ENCODE results near the gene ZCRB1.
"Not testable (repeated sequence)": the region's sequence is repeated elsewhere in the genome, so short reads cannot be mapped to it uniquely, and the experiment has no call there.

ZCRB1 gene

DNA sequence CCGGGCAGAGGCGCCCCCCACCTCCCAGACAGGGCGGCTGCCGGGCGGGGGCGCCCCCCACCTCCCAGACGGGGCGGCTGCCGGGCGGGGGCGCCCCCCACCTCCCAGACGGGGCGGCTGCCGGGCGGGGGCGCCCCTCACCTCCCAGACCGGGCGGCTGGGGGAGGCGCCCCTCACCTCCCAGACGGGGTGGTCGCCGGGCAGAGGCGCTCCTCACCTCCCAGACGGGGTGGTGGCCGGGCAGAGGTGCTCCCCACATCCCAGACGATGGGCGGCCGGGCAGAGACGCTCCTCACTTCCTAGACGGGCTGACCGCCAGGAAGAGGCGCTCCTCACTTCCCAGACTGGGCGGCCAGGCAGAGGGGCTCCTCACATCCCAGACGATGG lies 24.1 kb upstream of the ZCRB1 start:
- not testable (repeated sequence) for H3K9ac ChIP-seq (ENCODE audit: low read length in 2 of 2); H3K36me3 ChIP-seq (ENCODE audit: control insufficient read depth in 2 of 2, insufficient read depth in 2 of 2, low read length in 2 of 2); H3K4me3 ChIP-seq (ENCODE audit: low read length in 2 of 2); H3K27ac ChIP-seq (ENCODE audit: low read length); H3K4me1 ChIP-seq (ENCODE audit: control insufficient read depth, insufficient read depth, low read length); H3K9me3 ChIP-seq (ENCODE audit: control insufficient read depth in 2 of 2, low read length in 2 of 2); H3K27me3 ChIP-seq (ENCODE audit: control insufficient read depth in 1 of 2, insufficient read depth in 2 of 2, low read length in 2 of 2)

DNA sequence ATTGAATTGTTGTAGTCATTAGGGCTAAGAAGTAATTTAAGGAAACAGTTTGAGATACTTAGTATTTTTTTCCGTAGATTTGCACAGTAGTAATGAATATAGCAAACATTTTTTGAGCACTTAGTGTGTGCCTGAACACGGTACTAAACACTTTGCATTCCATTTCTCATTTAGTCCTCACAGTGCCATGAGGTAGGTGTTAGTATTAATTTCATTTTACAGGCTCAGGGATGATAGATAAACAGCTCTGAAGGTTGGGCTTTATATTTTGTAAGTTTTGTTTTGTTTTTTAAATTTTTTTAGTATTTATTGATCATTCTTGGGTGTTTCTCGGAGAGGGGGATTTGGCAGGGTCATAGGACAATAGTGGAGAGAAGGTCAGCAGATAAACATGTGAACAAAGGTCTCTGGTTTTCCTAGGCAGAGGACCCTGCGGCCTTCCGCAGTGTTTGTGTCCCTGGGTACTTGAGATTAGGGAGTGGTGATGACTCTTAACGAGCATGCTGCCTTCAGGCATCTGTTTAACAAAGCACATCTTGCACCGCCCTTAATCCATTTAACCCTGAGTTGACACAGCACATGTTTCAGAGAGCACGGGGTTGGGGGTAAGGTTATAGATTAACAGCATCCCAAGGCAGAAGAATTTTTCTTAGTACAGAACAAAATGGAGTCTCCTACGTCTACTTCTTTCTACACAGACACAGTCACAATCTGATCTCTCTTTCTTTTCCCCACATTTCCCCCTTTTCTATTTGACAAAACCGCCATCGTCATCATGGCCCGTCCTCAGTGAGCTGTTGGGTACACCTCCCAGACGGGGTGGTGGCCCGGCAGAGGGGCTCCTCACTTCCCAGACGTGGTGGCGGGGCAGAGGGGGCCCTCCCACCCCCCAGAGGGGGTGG lies 23.5 kb upstream of the ZCRB1 start:
- H3K27ac ChIP-seq (ENCODE audit: low read length); H3K27me3 ChIP-seq (ENCODE audit: control insufficient read depth in 1 of 2, insufficient read depth in 2 of 2, low read length in 2 of 2); H3K4me1 ChIP-seq (ENCODE audit: control insufficient read depth, insufficient read depth, low read length); H3K9me3 ChIP-seq (ENCODE audit: control insufficient read depth in 2 of 2, low read length in 2 of 2); H3K36me3 ChIP-seq (ENCODE audit: control insufficient read depth in 2 of 2, insufficient read depth in 2 of 2, low read length in 2 of 2); H3K4me3 ChIP-seq (ENCODE audit: low read length in 2 of 2); H3K9ac ChIP-seq (ENCODE audit: low read length in 2 of 2): not testable (repeated sequence)

DNA sequence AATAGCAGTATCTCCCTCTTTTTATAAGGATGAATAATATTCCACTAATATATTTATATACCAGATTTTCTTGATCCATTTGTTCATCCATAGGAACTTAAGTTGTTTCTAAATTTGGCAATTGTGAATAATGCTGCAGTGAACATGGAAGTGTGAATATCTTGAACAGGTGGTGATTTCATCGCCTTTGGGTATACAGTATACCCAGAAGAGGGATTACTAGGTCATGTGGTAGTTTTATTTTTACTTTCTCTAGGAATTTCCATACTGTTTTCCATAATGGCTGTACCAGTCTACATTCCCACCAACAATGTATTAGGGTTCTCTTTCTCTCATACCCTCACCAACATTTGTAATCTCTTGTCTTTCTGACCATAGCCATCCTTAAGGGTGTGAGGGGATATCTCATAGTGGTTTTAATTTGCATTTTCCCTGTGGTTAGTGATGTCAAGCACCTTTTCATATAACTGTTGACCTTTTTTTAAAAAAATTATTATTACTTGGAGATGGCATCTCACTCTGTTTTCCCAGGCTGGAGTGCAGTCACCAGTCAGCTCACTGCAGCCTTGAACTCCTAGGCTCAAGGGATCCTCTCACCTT lies 20.6 kb upstream of the ZCRB1 start:
- Histone ChIP-seq H3K9ac (ENCODE audit: low read length in 2 of 2) (no peak overlapping the region), H3K9me3 (ENCODE audit: control insufficient read depth in 2 of 2, low read length in 2 of 2) (no peaks in the 10 kb centered on the region), H3K4me3 (ENCODE audit: low read length in 2 of 2) (no peak overlapping the region), H3K4me1 (ENCODE audit: control insufficient read depth, insufficient read depth, low read length) (no peaks in the 10 kb centered on the region), H3K36me3 (ENCODE audit: control insufficient read depth in 2 of 2, insufficient read depth in 2 of 2, low read length in 2 of 2) (no peaks in the 10 kb centered on the region), H3K27ac (ENCODE audit: low read length) (no peak overlapping the region), H3K27me3 (ENCODE audit: control insufficient read depth in 1 of 2, insufficient read depth in 2 of 2, low read length in 2 of 2) (no peaks in the 10 kb centered on the region)

DNA sequence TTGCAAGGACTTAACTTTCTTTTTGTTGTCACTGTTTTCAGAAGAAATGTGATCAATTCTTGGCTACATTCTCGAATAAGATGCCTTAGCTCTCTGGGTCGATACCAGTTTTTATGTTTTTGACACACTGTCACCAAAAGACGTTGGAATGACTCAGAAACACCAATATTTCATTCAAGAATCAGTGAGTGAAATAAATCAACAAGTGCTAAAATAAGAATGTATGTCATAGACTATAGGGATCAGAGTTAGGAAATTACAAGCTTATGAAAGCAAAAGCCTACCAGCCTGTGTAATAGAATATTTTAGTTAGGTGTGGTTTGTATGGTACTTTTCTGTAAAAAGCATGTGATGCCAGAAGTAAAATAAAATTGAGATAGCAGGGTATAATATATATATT lies 17.8 kb upstream of the ZCRB1 start:
- no peaks in the 10 kb centered on the region for H3K4me1 ChIP-seq (ENCODE audit: control insufficient read depth, insufficient read depth, low read length)
- no peaks in the 10 kb centered on the region for H3K27me3 ChIP-seq (ENCODE audit: control insufficient read depth in 1 of 2, insufficient read depth in 2 of 2, low read length in 2 of 2)
- no peak overlapping the region for H3K27ac ChIP-seq (ENCODE audit: low read length)
- H3K9me3 ChIP-seq (ENCODE audit: control insufficient read depth in 2 of 2, low read length in 2 of 2), result no peaks in the 10 kb centered on the region
- H3K4me3 ChIP-seq (ENCODE audit: low read length in 2 of 2), result no peak overlapping the region
- no peaks in the 10 kb centered on the region for H3K36me3 ChIP-seq (ENCODE audit: control insufficient read depth in 2 of 2, insufficient read depth in 2 of 2, low read length in 2 of 2)
- H3K9ac ChIP-seq (ENCODE audit: low read length in 2 of 2), result no peak overlapping the region

DNA sequence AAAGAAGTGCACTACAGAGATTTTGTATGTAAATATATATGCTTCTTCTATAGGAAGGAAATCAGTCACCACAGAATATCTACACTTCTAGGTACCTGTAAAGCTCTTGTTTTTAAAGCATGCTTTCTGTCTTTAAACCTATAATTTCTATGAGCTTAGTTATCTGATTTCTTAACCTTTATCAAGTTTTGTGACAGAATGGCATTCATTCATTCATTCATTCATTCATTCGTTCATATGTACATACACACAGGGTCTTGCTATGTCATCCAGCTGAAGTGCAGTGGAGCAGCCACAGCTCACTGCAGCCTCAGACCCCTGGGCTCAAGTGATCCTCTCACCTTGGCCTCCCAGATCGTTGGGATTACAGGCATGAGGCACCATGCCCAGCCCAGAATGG lies 16.1 kb upstream of the ZCRB1 start:
- no peaks in the 10 kb centered on the region for H3K4me1 ChIP-seq (ENCODE audit: control insufficient read depth, insufficient read depth, low read length)
- H3K4me3 ChIP-seq (ENCODE audit: low read length in 2 of 2), result no peak overlapping the region
- no peaks in the 10 kb centered on the region for H3K27me3 ChIP-seq (ENCODE audit: control insufficient read depth in 1 of 2, insufficient read depth in 2 of 2, low read length in 2 of 2)
- no peak overlapping the region for H3K27ac ChIP-seq (ENCODE audit: low read length)
- H3K36me3 ChIP-seq (ENCODE audit: control insufficient read depth in 2 of 2, insufficient read depth in 2 of 2, low read length in 2 of 2), result peaks cover 0 to 2% of the 10 kb centered on the region in 2 donors
- H3K9me3 ChIP-seq (ENCODE audit: control insufficient read depth in 2 of 2, low read length in 2 of 2), result no peaks in the 10 kb centered on the region
- H3K9ac ChIP-seq (ENCODE audit: low read length in 2 of 2), result no peak overlapping the region

DNA sequence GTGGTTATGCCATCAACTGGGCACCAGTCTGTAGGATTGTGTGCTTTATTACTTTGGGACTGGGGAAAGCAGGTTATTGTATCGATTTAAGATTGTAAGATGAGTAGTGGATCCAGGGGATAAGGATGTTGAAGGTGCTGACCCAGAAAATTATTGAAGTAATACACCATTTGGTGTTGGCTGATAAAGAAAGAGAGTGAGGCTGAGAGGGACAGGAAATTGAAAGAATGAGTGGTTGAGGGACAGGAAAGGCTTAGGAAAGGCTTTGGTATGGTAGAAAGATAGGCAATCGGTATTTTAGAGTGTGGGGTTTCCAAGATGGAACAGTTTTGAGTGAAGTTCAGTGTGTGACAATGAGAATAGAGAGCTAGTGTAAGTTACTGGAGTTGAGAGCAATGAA lies 12.4 kb upstream of the ZCRB1 start:
- H3K9ac ChIP-seq (ENCODE audit: low read length in 2 of 2), result no peak overlapping the region
- H3K4me1 ChIP-seq (ENCODE audit: control insufficient read depth, insufficient read depth, low read length), result no peaks in the 10 kb centered on the region
- no peak overlapping the region for H3K27ac ChIP-seq (ENCODE audit: low read length)
- no peak overlapping the region for H3K4me3 ChIP-seq (ENCODE audit: low read length in 2 of 2)
- no peaks in the 10 kb centered on the region for H3K9me3 ChIP-seq (ENCODE audit: control insufficient read depth in 2 of 2, low read length in 2 of 2)
- peaks cover 3 to 4% of the 10 kb centered on the region in 2 donors for H3K36me3 ChIP-seq (ENCODE audit: control insufficient read depth in 2 of 2, insufficient read depth in 2 of 2, low read length in 2 of 2)
- H3K27me3 ChIP-seq (ENCODE audit: control insufficient read depth in 1 of 2, insufficient read depth in 2 of 2, low read length in 2 of 2), result no peaks in the 10 kb centered on the region

DNA sequence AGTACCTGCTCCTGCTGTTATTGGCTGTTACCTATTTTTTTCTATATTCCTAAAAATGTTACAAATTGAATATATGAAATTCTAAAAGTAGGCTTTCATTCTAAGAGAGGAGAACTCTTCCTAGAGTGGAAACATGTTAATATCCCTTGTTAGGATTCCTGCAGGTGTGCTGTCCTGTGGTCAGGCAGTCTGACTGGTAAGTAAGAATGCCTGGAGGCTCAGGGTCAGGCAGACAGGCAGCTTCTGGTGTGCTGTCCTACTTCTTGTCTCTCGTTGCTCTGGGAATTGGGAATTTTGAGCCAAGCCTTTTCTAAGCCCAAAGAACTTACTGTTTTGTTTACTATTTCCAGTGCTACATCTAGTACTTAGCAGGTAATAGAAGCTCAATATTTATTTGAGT lies 10.4 kb upstream of the ZCRB1 start:
- H3K9ac ChIP-seq (ENCODE audit: low read length in 2 of 2), result no peak overlapping the region

DNA sequence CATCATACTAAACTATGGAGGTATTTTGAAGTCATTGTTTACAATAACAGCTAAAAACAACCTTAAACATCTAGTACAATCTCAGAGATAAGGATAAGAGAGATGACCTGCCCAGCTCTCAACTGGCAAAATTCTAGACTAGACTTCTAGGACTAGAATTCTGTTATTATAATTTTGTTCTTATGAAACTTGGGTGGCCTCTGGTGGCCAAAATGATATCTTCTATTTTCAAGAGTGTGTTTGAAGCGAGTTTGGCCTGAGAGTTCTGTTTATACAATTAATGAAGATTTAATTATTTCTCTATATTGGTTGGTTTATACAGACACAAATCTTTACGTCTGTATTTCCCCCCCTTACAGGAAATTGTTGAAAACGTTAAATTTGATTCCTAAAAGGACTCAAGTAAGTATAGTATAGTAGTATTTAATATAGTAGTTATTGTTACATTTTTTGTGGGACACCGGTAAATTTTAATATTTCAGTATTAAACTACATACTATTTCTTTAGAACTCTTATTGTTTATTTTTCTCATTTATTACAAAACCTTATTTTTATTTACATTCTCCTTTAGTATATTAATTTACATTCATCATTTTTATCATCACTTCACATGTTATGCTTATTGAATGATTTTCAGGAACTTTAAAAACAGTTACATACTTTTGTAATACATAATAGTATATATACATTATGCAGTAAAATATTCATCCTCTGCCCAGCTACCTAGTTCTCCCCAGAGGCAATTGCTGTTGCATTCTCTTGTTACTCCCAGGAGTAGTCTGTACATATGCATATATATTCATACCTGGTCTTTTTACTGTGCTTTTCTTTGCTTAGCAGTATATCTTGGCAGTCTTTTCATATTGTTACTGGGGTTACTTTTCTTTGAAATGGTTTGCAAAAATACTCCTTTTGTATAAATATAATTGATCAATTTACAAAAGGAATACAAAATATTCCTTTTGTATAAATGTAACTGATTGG lies 6.7 kb upstream of the ZCRB1 start:
- Histone ChIP-seq H3K9me3 (ENCODE audit: control insufficient read depth in 2 of 2, low read length in 2 of 2) (no peaks in the 10 kb centered on the region), H3K36me3 (ENCODE audit: control insufficient read depth in 2 of 2, insufficient read depth in 2 of 2, low read length in 2 of 2) (peaks cover 2 to 3% of the 10 kb centered on the region in 2 donors), H3K27ac (ENCODE audit: low read length) (no peak overlapping the region), H3K4me1 (ENCODE audit: control insufficient read depth, insufficient read depth, low read length) (peaks cover under 1% of the 10 kb centered on the region), H3K9ac (ENCODE audit: low read length in 2 of 2) (no peak overlapping the region), H3K27me3 (ENCODE audit: control insufficient read depth in 1 of 2, insufficient read depth in 2 of 2, low read length in 2 of 2) (no peaks in the 10 kb centered on the region), H3K4me3 (ENCODE audit: low read length in 2 of 2) (no peak overlapping the region)

More for the DNA sequence above, 10.4 kb upstream of the ZCRB1 start:
- Histone ChIP-seq H3K27ac (ENCODE audit: low read length) (no peak overlapping the region), H3K9me3 (ENCODE audit: control insufficient read depth in 2 of 2, low read length in 2 of 2) (no peaks in the 10 kb centered on the region), H3K36me3 (ENCODE audit: control insufficient read depth in 2 of 2, insufficient read depth in 2 of 2, low read length in 2 of 2) (peaks cover 3 to 4% of the 10 kb centered on the region in 2 donors), H3K27me3 (ENCODE audit: control insufficient read depth in 1 of 2, insufficient read depth in 2 of 2, low read length in 2 of 2) (no peaks in the 10 kb centered on the region), H3K4me1 (ENCODE audit: control insufficient read depth, insufficient read depth, low read length) (no peaks in the 10 kb centered on the region), H3K4me3 (ENCODE audit: low read length in 2 of 2) (no peak overlapping the region)

DNA sequence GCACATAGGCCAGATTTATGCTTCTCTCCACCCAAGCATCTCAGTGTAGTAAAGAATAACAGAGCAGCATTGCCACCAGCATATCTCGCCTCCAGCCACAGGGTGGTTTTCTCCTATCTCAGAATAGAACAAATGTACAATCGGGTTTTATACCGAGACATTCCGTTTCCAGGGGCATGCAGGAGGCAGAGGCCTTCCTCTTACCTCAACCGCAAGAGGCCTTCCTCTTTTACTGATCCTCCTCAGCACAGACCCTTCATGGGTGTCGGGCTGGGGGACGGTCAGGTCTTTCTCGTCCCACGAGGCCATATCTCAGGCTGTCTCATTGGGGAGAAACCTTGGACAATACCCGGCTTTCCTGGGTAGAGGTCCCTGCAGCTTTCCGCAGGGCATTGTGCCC lies 4.2 kb upstream of the ZCRB1 start:
- H3K9me3 ChIP-seq (ENCODE audit: control insufficient read depth in 2 of 2, low read length in 2 of 2); H3K36me3 ChIP-seq (ENCODE audit: control insufficient read depth in 2 of 2, insufficient read depth in 2 of 2, low read length in 2 of 2); H3K9ac ChIP-seq (ENCODE audit: low read length in 2 of 2); H3K27ac ChIP-seq (ENCODE audit: low read length); H3K4me3 ChIP-seq (ENCODE audit: low read length in 2 of 2); H3K27me3 ChIP-seq (ENCODE audit: control insufficient read depth in 1 of 2, insufficient read depth in 2 of 2, low read length in 2 of 2): not testable (repeated sequence)
- peaks cover 11% of the 10 kb centered on the region for H3K4me1 ChIP-seq (ENCODE audit: control insufficient read depth, insufficient read depth, low read length)

DNA sequence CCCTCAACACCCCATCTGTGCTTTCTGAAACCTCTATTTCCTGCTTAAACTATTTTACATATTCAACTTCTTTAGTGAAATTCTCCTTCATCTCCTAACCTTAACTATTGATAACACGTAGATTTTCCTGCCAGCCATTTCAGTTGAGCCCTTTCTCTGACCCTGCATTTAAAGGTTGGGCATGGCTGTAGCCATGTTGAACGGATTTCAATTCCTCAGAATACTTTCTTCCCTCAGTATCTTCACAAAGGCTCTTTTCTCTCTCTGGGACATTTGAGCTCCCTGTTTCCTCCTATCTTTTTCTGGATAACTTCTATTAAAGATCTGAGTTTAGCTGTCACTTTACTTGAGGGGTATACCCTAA lies 1.3 kb upstream of the ZCRB1 start:
- H3K27me3 ChIP-seq (ENCODE audit: control insufficient read depth in 1 of 2, insufficient read depth in 2 of 2, low read length in 2 of 2), result no peaks in the 10 kb centered on the region
- peak overlapping the region; percentile 95 to 96 for H3K9ac ChIP-seq (ENCODE audit: low read length in 2 of 2)
- H3K4me3 ChIP-seq (ENCODE audit: low read length in 2 of 2), result peak overlapping the region; percentile 88 to 95
- no peaks in the 10 kb centered on the region for H3K9me3 ChIP-seq (ENCODE audit: control insufficient read depth in 2 of 2, low read length in 2 of 2)
- peaks cover 11% of the 10 kb centered on the region for H3K4me1 ChIP-seq (ENCODE audit: control insufficient read depth, insufficient read depth, low read length)
- no peak overlapping the region for H3K27ac ChIP-seq (ENCODE audit: low read length)
- peaks cover 0 to 3% of the 10 kb centered on the region in 2 donors for H3K36me3 ChIP-seq (ENCODE audit: control insufficient read depth in 2 of 2, insufficient read depth in 2 of 2, low read length in 2 of 2)

All from stomach smooth muscle (tissue), 2 donors.